ENCODE data around the gene INTS4. TPM values are rescaled to one million over a fixed set of nuclear protein-coding genes. Genes with fewer than 3 reads are reported as not detected.
"Not testable (repeated sequence)": the region's sequence is repeated elsewhere in the genome, so short reads cannot be mapped to it uniquely, and the experiment has no call there.

INTS4 gene
- total RNA-seq, 2 donors from 2014 or later = 50.4 to 52.3 TPM

- no peaks in the 10 kb centered on the region for H3K9me3 Mint-ChIP-seq
- H3K36me3 Mint-ChIP-seq (ENCODE audit: insufficient read depth in 2 of 2) = no peaks in the 10 kb centered on the region
- DNase-seq (no peak), ATAC-seq (replicated peaks in 1 of 2) (no peak)
- no peaks in the 10 kb centered on the region for H3K27me3 Mint-ChIP-seq (ENCODE audit: low read depth)
- no peak overlapping the region for H3K27ac Mint-ChIP-seq
- H3K4me3 Mint-ChIP-seq = no peak overlapping the region
- H3K4me1 Mint-ChIP-seq (ENCODE audit: low read depth) = peaks cover 7% of the 10 kb centered on the region
Measured at GRCh38 chr11:78033040-78033439, 38.6 kb upstream of the INTS4 start.

DNA sequence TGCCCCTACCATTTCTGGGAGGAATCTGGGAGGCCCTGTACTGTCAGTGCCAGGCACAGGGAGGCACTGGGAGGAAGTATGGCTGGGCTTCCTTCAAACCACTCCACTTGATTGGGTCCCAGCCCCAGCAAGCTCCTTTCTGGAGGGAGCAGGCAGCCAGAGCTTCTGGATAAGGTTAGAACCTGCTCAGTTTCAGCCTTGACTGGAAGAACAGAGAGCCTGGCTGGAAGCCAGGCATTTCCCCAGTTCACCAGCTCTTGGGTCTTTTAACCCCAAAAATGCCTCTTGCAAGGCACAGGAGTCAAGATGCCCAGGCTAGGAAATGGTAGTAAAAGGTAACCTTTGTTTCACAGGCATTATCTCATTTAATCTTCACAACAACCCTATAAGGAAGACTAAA, 37.6 kb upstream of the INTS4 start:
- H3K4me1 Mint-ChIP-seq (ENCODE audit: low read depth) = peaks cover 7% of the 10 kb centered on the region
- no peak overlapping the region for H3K27ac Mint-ChIP-seq
- no peaks in the 10 kb centered on the region for H3K27me3 Mint-ChIP-seq (ENCODE audit: low read depth)
- no peak for ATAC-seq (replicated peaks in 1 of 2)
- DNase-seq = no peak
- no peak overlapping the region for H3K4me3 Mint-ChIP-seq
- H3K9me3 Mint-ChIP-seq = no peaks in the 10 kb centered on the region
- no peaks in the 10 kb centered on the region for H3K36me3 Mint-ChIP-seq (ENCODE audit: insufficient read depth in 2 of 2)

DNA sequence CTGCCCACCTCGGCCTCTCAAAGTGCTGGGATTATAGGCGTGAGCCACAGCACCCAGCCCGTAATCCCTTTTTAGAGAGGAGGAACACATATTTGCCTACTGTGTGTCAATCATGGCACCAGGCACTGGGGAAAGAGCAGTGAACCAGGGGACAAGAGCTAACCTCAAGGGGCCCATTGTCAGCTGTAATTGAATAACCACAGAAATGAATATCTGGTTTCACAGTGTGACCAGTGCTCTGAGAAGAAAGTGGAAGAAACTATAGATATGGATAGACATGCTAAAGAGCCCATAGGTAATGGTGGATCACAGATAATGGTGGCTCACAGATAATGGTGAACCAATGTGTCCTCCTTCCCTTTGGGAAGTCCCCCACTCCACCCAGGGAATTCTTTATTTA, 37.2 kb upstream of the INTS4 start:
- Mint-ChIP-seq H3K36me3 (ENCODE audit: insufficient read depth in 2 of 2) (no peaks in the 10 kb centered on the region), H3K27ac (no peak overlapping the region), H3K4me3 (no peak overlapping the region), H3K9me3 (no peaks in the 10 kb centered on the region), H3K4me1 (ENCODE audit: low read depth) (peaks cover 7% of the 10 kb centered on the region), H3K27me3 (ENCODE audit: low read depth) (no peaks in the 10 kb centered on the region)
- ATAC-seq (replicated peaks in 1 of 2) (no peak), DNase-seq (no peak)

DNA sequence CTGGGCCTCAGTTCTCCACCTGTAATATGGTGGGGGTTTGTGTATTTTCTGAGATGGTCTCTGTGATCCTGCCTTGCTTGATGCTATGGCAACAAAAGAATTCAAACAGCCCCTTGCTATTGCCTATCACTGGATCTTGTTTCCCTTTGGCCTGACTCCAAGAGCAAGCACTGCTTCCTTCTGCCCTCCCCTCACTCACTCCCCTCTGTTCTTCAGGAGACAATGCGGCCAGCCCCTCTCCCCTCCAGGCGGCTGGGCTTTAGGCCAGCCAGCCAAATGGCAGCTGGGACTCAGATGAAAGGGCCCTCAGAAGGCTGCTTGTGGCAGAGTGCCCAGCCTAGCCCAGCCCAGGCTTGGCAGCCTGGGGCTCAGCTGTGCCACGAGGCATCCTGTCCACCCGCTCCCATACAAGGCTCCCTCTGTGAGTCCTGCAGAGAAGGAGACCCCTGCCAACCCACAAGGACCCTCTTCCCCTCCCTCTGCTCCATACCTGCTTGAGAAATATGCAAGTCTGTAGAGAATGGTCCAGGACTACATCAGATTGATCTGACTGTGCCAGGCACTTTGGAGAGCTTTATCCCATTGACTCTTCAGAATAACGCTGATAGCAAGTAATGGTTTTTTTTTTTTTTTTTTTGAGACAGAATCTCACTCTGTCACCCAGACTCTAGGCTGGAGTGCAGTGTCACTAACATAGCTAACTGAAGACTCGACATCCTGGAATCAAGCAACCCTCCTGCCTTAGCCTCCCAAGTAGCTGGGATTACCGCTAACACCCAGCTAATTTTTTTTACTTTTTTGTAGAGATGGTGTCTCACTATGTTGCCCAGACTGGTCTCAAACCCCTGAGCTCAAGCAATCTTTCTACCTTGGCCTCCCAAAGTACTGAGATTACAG, 36.2 kb upstream of the INTS4 start:
- no peaks in the 10 kb centered on the region for H3K27me3 Mint-ChIP-seq (ENCODE audit: low read depth)
- peaks cover 7% of the 10 kb centered on the region for H3K4me1 Mint-ChIP-seq (ENCODE audit: low read depth)
- no peak for DNase-seq
- H3K9me3 Mint-ChIP-seq = no peaks in the 10 kb centered on the region
- no peaks in the 10 kb centered on the region for H3K36me3 Mint-ChIP-seq (ENCODE audit: insufficient read depth in 2 of 2)
- no peak overlapping the region for H3K4me3 Mint-ChIP-seq
- no peak overlapping the region for H3K27ac Mint-ChIP-seq
- no peak for ATAC-seq (replicated peaks in 1 of 2)

- not testable (repeated sequence) for H3K36me3 Mint-ChIP-seq (ENCODE audit: insufficient read depth in 2 of 2); H3K4me1 Mint-ChIP-seq (ENCODE audit: low read depth); H3K9me3 Mint-ChIP-seq; DNase-seq; H3K27me3 Mint-ChIP-seq (ENCODE audit: low read depth); ATAC-seq (replicated peaks in 1 of 2); H3K4me3 Mint-ChIP-seq; H3K27ac Mint-ChIP-seq
Measured at GRCh38 chr11:78028423-78028822, 34.0 kb upstream of the INTS4 start.

GRCh38 chr11:78027759-78028158, 33.3 kb upstream of the INTS4 start:
- DNase-seq (no peak), ATAC-seq (replicated peaks in 1 of 2) (no peak)
- Mint-ChIP-seq H3K4me1 (ENCODE audit: low read depth) (peaks cover 2% of the 10 kb centered on the region), H3K27me3 (ENCODE audit: low read depth) (peaks cover 3% of the 10 kb centered on the region), H3K4me3 (no peak overlapping the region), H3K36me3 (ENCODE audit: insufficient read depth in 2 of 2) (no peaks in the 10 kb centered on the region), H3K27ac (no peak overlapping the region), H3K9me3 (no peaks in the 10 kb centered on the region)

DNA sequence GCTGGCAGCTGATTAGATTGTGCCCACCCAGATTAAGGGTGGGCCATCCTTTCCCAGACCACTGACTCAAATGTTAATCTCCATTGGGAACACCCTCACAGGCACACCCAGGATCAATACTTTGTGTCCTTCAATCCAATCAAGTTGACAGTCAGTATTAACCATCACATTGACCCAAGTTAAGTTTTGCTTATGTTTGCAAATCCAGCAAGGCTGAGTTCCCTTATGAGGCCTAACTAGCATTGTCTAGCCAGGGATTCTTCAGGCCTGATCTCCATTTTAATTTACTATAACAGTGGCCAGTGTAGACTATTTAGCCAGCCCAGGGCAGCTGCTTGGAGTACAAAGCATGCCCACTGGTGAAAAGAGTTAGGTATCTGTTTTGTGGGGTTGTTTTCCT, 30.9 kb upstream of the INTS4 start:
- H3K27ac Mint-ChIP-seq = no peak overlapping the region
- H3K36me3 Mint-ChIP-seq (ENCODE audit: insufficient read depth in 2 of 2) = no peaks in the 10 kb centered on the region
- H3K27me3 Mint-ChIP-seq (ENCODE audit: low read depth) = peaks cover 16% of the 10 kb centered on the region
- peaks cover 8% of the 10 kb centered on the region for H3K4me1 Mint-ChIP-seq (ENCODE audit: low read depth)
- no peak for ATAC-seq (replicated peaks in 1 of 2)
- H3K9me3 Mint-ChIP-seq = no peaks in the 10 kb centered on the region
- no peak overlapping the region for H3K4me3 Mint-ChIP-seq
- DNase-seq = no peak

DNA sequence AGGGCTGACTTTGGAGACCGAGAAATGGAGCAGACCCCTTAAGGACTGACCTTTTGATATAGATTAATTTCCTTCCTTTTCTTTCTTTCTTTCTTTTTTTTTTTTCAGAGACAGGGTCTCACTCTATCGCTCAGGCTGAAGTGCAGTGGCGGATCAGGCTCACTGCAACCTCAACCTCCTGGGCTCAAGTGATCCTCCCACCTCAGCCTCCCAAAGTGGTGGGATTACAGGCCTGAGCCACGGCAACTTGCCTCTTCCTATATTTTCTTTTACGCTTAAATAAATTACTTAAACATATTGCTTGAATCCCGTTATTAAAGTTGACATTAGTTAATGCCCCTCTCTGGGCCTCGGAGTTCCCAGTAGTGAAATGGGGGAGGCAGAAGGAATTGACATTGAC, 29.0 kb upstream of the INTS4 start:
- DNase-seq (no peak), ATAC-seq (replicated peaks in 1 of 2) (no peak)
- Mint-ChIP-seq H3K27me3 (ENCODE audit: low read depth) (peaks cover 16% of the 10 kb centered on the region), H3K4me3 (no peak overlapping the region), H3K27ac (no peak overlapping the region), H3K36me3 (ENCODE audit: insufficient read depth in 2 of 2) (no peaks in the 10 kb centered on the region), H3K4me1 (ENCODE audit: low read depth) (peaks cover 8% of the 10 kb centered on the region), H3K9me3 (no peaks in the 10 kb centered on the region)

DNA sequence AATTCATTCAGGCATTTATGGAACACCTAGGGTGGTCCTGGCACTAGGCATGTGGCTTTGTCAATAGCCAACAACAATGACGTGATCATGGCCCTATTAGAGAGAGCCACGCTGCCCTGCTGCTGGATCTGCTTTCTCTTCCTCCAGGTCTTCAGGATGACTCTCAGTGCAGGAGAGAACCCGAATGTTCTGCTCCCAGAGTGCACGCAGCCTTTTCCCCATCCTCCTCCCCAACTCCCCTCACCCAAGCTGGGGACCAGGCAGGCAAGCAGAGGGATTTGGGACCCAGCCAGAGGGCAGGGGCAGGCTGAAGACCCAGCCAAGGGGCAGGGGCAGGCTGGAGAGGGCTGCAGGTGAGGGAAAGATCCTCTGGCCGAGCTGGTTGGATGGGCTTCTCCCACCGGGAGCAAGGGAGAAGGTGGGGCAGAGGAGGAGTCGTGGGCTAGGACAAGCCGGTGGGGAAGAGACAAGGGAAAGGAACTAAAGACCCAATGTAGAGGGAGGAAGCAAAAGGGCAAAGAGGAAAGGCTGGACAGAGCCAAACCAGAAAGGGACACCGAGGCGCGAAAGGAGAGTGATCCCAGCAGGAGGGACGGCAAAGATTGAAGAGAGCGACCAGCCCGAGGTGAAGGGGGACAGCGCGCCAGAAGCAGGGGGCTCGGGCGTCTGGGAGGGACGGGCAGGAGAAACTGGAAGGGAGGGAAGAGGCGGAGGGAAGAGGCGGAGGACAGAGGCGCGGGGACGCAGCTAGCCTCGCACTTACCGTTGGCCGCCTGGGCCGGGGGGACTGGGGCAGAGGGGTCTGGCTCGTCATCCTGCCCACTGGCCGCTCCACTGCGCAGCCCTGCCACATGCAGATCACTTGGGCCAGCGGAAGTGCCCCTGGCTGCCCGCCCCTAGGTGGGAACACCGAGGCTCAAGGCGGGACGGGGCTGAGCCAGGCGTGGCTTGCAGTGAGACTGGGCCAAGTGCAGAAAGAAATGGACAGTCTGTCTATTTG, 28.2 kb upstream of the INTS4 start, which contains the start of gene KCTD14:
Gene KCTD14 (minus strand): TSS at position 880 of the 1,000 bp plus-strand sequence. CDS start 27 bp downstream, at position 853.
- Mint-ChIP-seq H3K4me3 (no peak within 1 kb of the TSS), H3K4me1 (ENCODE audit: low read depth) (peaks cover 8% of the 10 kb centered on the region), H3K27me3 (ENCODE audit: low read depth) (peaks cover 16% of the 10 kb centered on the region), H3K9me3 (no peaks in the 10 kb centered on the region), H3K36me3 (ENCODE audit: insufficient read depth in 2 of 2) (no peaks in the 10 kb centered on the region), H3K27ac (no peak within 1 kb of the TSS)
- no peak for DNase-seq
- no peak for ATAC-seq (replicated peaks in 1 of 2)

DNA sequence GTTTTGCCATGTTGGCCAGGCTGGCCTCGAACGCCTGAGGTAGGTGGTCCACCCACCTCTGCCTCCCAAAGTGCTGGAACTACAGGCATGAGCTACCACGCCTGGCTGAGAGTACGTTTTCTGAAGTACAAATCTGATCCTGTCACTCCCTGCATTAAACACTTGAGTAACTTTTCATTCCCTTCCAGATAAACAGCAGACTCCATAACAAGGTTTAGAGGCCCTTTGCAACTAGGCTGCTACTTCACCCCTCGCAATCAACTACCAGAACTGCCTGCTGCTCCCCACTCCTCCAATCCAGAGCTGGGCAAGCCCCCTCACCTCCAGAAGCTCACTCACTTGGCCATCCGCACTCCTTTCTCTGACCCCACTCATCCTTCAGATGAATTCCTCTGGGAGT, 27.1 kb upstream of the INTS4 start:
- H3K9me3 Mint-ChIP-seq = no peaks in the 10 kb centered on the region
- H3K36me3 Mint-ChIP-seq (ENCODE audit: insufficient read depth in 2 of 2) = no peaks in the 10 kb centered on the region
- H3K27me3 Mint-ChIP-seq (ENCODE audit: low read depth) = peaks cover 16% of the 10 kb centered on the region
- peaks cover 8% of the 10 kb centered on the region for H3K4me1 Mint-ChIP-seq (ENCODE audit: low read depth)
- H3K27ac Mint-ChIP-seq = no peak overlapping the region
- DNase-seq (no peak), ATAC-seq (replicated peaks in 1 of 2) (no peak)
- no peak overlapping the region for H3K4me3 Mint-ChIP-seq

GRCh38 chr11:78020246-78020645, 25.8 kb upstream of the INTS4 start:
- Mint-ChIP-seq H3K27me3 (ENCODE audit: low read depth) (peaks cover 16% of the 10 kb centered on the region), H3K4me1 (ENCODE audit: low read depth) (peaks cover 8% of the 10 kb centered on the region), H3K27ac (no peak overlapping the region), H3K9me3 (no peaks in the 10 kb centered on the region), H3K36me3 (ENCODE audit: insufficient read depth in 2 of 2) (no peaks in the 10 kb centered on the region), H3K4me3 (no peak overlapping the region)
- ATAC-seq (replicated peaks in 1 of 2) (no peak), DNase-seq (no peak)

DNA sequence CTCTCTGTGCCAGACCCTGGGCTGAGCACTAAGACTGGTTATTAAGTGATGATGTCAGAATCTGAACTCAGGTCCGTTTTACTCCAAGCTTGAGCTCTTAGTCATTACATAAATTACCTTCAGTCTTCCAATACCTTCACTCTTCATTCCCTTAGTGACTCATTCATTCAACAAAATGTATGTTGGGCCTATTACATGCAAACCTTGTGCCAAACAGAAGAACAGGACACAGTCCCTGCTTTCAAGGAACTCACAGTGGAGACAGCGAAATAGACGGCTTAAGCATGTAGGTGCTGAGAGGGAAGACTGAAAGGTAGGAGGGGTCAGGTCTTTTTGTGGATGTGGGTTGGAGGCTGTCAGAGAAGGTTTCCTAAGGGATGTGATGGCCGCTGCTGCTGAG, 25.3 kb upstream of the INTS4 start:
- no peak for DNase-seq
- Mint-ChIP-seq H3K9me3 (no peaks in the 10 kb centered on the region), H3K27ac (no peak overlapping the region), H3K36me3 (ENCODE audit: insufficient read depth in 2 of 2) (no peaks in the 10 kb centered on the region), H3K4me1 (ENCODE audit: low read depth) (peaks cover 8% of the 10 kb centered on the region), H3K4me3 (no peak overlapping the region), H3K27me3 (ENCODE audit: low read depth) (peaks cover 16% of the 10 kb centered on the region)
- ATAC-seq (replicated peaks in 1 of 2) = no peak

- H3K4me1 Mint-ChIP-seq (ENCODE audit: low read depth) = no peaks in the 10 kb centered on the region
- H3K27ac Mint-ChIP-seq = no peak overlapping the region
- H3K27me3 Mint-ChIP-seq (ENCODE audit: low read depth) = no peaks in the 10 kb centered on the region
- DNase-seq (no peak), ATAC-seq (replicated peaks in 1 of 2) (no peak)
- H3K9me3 Mint-ChIP-seq = no peaks in the 10 kb centered on the region
- no peaks in the 10 kb centered on the region for H3K36me3 Mint-ChIP-seq (ENCODE audit: insufficient read depth in 2 of 2)
- H3K4me3 Mint-ChIP-seq = no peak overlapping the region
Measured at GRCh38 chr11:78015878-78016277, 21.4 kb upstream of the INTS4 start.

Measured in activated T-cell treated with anti-CD3 and anti-CD28 coated beads, Interleukin-2, amount 50 U/mL, for 72 hours (primary cell).